Activated CD4-positive, alpha-beta T cell treated with anti-CD3 and anti-CD28 coated beads for 24 hours (primary cell): ENCODE results near the gene HMCN1.

Experiments
- DNase-seq, 2 donors: peaks; one replicate each; pipeline ENCODE4 v3.0.0-alpha.2; 2020; ENCODE audit warnings: low read depth in 2 of 2

The HMCN1 gene

DNA sequence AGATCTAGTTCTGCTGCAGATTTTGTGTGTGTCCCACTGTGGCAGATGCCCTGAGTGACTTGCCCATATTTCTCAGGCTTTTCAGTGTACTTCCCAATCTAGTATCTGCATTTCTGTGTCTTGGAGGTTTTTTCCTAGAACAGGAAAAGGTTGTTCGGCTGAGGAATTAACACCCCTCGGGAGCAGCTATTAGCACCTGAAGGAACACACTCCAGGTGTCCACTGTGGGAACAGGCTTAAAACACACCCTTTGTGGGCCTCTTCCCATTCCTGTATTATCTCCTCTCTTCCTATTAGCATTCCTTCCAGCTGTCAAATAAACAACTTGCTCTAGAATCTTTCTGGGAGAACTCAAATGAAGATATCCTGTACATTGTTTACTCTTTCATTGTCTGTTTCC, 178.3 kb downstream of the HMCN1 start:
- no peak for DNase-seq

DNA sequence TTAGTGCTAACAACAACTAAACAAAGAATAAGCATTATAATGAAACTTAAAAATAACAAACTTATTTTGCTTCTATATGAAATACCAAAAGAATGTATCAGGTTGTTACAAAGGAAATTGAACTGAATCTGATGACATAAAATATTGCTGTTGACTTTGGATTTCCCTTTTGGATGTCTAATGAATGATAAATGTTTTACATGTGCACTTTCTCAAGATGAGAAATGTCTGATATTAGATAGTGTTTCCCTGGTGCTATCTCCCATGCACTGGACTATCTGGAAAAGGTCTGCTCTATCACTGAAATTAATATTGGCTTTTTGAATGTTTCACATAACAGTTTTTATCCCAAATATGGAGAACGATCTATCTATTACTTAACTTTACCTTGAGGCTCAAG, 179.9 kb downstream of the HMCN1 start:
- no peak for DNase-seq

- DNase-seq = no peak
Measured at GRCh38 chr1:185916861-185917260, 182.7 kb downstream of the HMCN1 start.

- no peak for DNase-seq
Measured at GRCh38 chr1:185917646-185918045, 183.5 kb downstream of the HMCN1 start.

DNA sequence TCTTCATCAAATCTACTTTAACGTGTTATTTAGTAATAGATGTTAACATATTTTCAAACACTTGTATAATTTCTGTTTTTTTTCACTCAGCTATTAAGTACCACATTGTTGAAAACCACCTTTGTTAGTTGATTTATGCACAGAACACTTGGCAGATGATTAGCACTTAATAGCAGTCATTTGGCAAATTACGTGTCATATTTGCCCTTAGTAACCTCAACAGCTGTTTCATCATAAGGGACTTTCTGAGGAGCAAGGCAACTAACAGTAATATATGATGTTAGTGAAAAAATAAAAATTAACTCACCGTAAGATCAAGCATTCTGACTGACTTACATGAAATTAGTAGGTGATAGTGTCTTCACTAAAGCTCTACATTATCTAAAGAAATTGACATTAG, 186.4 kb downstream of the HMCN1 start:
- DNase-seq = no peak

- no peak for DNase-seq
Measured at GRCh38 chr1:185921636-185922035, 187.4 kb downstream of the HMCN1 start.

- DNase-seq = no peak
Measured at GRCh38 chr1:185926588-185926987, 192.4 kb downstream of the HMCN1 start.

DNA sequence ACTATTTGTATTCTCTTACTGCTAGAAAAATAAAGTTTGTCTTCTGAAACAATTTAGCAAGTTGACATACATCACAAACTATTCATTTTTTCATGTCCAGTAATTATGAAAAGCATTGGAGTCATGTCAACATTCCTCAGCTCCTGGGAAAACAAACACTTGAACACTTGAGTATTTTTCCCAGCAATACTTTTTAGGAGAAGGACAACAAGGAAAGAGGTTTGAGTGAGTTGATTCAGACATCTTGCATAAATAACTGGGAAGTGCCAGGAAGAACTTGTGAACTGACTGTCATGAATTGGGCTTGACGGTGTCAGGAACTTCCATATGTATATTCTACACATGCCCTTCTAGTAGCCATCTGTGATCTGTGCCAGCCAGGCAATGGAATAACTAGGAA, 195.6 kb downstream of the HMCN1 start:
- no peak for DNase-seq

DNA sequence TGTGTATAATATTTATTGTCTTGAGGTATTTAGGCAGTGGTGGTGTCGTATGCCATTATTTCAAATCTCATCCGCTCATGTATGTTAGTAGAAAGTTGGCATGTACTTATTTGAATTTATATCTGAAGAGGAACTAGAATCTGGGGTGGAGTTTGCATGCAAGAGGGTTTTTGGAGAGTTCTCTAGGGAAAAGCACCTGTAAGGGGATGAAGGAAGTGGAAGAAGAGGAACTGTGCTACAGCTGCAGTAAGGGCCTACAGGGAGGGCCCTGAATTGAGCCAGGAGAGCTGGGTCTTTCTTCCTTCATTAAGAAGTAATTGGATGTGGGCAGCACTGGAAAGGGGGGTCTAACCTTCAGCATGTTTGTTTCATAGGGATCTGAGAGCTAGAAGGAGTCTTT, 197.2 kb downstream of the HMCN1 start:
- no peak for DNase-seq

- no peak for DNase-seq
Measured at GRCh38 chr1:185933580-185933979, 199.4 kb downstream of the HMCN1 start.

DNA sequence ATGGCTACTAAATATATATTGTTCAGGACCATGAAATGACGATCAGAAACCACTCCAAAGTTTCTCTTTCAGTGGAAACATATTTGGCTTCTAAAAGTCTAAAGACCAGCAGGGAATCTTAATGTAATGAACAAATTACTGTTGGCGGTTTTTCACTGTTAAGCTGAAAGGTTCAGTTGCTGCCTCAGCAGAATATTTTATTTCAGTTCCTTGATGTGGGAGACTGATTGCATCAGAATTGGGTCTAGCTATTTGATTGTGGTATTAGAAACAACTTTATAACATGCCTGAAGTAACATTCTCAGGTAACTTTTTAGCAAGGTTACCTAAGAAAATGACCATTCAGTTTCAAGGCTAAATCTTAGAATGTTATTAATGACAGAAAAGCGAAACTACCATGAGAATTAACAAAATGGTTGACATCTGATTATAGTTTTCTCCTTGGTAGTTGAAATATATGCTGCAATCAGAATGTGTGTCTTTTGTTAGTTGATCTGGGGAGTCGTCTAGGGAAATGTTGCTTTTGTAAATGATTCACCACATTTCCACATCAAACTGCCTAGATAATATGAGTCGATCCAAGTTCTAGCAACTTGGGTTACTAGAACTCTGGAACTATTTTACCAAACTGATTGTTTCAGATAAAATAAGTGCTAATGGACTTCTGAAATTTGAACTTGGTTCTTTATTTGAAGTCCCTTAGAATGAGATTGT, 200.4 kb downstream of the HMCN1 start:
- DNase-seq = no peak

DNA sequence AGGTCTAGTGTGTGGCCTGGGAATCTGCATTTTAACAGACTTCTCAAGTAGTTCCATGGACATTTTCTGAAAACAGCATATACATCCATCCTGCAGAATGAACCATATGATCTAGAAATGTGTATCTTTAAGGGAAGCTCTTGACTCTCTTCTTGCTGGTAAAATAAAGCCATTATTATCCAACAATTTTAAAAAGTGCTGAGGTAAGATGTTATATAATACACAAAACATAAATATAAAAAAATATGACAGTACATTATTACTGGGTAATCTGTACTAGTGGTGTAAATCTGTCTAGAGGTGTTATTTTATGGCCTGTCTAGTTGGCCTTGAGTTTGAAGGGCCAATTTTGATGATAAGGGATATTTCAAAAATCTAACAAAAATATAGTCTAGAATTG, 201.2 kb downstream of the HMCN1 start:
- no peak for DNase-seq

DNA sequence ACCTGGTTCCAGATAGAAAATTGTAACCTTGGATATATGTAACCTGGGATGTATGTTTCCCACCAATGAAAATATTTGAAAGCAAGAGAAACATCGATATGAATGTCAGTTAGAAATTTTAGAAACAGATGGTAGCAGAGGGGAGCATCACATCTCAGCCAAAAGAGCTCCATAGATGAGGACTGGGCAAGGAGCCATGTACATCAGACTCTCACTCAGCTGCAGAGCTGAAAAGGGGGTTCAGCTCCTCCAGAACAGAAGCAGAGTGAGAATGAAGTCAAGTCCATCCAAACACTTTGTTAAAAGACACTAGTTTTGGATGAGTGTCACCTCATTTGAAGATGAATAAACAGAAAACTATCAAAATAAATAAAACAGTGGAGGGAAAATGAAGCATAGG, 202.4 kb downstream of the HMCN1 start:
- no peak for DNase-seq

DNA sequence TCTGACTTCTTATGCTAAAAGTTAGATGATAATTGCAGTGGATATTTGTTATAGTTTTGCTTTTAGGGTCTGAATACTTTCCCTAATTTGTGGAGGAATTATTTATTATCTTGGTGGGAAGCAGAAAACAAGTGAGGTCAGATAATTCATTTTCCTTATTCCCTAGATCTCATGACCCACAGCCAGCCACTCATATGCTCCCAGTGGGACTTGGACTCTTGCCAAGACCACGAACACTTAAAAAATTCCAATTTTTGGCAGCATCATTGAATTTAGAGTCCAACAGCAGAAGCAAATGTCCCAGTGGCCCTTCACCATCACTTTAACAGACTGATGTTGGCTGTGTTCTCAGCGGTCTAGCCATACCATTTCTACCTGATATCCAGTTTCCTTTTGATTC, 204.2 kb downstream of the HMCN1 start:
- DNase-seq = no peak

DNA sequence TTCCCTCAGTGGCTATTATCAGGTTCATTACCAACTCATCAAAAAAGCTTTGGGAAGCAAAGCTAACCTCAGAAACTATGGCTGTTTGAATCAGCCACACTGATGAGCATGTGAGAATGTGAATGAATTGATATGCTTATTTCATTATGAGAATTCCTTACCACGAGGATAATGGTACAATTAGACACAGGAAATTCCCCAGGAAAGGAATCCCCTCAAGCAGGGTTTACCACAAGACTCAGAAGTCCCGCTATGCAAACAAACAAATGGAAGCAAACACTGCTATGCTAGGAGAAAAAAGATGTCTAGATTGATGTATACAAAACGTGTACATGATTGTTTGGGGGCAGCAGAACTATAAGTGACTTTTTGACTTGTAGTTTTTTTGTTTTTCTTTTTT, 205.0 kb downstream of the HMCN1 start:
- no peak for DNase-seq

GRCh38 chr1:185942961-185943360, 208.8 kb downstream of the HMCN1 start:
- no peak for DNase-seq

GRCh38 chr1:185956881-185957280, 222.7 kb downstream of the HMCN1 start:
- DNase-seq = no peak

DNA sequence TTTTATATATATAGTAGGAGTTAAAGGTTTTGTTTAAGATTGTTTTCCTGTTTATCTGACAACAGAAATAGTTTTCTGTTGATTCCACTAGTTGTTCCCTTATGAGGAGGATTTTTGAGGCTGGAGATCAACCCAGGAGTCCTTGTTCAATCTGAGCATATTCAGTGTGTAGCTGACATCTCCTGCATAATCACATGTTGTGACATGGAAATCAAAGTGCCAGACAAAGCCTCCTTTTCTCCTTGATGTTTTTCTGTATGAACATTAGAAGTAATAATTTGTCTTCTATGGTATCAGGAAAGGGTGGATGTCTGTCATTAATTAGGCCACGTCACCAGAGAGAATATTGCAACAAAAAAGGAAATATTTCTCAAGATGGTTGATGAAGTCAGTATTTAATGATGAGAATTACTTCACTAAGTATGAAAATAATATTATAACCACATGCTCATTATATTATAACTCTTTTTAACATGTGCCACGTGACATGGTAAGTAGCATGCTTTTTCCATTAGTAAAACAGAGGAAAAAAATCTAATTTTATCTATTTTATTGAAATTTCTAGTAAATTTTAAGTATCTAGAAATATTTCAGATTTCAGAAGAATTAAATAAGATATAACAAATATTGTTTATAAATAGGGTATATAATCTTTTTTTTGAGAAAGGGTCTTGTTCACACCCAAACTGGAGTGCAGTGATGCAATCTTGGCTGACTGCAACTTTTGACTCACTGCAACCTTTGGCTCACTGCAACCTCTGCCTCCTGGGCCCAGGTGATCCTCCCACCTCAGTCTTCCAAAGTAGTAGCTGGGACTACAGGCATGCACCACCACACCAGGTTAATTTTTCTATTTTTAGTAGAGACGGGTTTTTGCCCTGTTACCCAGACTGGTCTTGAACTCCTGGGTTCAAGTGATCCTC, 223.5 kb downstream of the HMCN1 start:
- DNase-seq = no peak

DNA sequence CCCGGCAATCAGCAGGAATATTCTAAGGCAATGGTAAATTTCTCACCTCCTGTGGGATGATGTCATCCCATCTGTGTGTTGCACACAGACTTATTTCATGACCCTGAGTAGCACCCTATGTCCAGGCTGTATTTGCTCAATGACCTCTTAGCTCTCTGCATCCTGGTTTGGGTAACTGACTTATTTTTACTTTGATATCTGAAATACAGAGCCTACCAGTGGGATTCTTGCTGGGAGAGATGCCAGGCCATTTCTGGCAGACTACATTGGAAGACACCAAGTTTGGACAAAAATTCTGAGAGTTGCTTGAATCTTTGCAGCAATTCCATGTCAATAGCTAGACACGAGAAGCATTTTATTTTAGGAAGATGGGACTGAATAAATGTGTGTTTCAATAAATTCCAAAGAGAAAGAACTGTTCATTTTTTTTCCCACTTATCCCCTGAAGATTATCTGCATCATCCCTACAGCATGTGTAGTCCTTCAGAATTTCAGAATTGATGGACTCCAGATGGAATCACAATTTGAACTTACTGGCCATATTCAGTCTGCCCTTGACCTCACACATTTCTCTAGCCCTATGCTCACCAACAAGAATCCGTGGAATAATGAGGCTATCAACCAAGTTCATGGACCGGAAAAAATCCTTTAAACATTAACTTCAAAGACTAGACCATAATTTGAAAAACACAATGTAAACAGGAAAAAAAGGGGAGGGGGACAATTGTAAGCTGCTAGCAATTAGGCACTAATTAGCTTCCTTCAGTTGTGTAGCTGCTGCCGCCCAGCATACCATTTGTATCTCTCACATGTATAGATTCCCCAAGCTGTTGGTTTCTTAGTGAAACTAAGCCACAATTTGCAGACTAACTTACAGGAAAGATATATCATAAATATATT, 226.5 kb downstream of the HMCN1 start:
- no peak for DNase-seq

GRCh38 chr1:185961664-185962063, 227.5 kb downstream of the HMCN1 start:
- no peak for DNase-seq

DNA sequence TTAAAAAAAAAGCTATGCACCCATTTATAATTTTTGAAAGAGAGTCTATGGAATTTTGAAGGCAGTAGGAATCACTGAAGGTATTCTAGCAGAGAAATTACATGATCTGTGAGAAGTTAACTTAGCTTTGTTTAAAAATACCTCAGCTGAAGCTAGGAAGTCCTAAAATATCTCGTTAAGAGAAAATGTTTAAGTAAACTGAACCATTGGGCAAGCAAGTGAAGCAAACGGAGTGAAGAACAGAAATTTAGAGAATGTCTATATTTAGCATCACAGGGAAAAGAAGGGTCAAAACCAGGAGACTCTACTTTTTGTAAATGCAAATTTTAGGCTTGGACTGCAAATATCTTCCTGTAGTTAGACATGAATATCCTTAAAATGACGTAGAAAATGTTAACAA, 230.8 kb downstream of the HMCN1 start:
- no peak for DNase-seq

DNA sequence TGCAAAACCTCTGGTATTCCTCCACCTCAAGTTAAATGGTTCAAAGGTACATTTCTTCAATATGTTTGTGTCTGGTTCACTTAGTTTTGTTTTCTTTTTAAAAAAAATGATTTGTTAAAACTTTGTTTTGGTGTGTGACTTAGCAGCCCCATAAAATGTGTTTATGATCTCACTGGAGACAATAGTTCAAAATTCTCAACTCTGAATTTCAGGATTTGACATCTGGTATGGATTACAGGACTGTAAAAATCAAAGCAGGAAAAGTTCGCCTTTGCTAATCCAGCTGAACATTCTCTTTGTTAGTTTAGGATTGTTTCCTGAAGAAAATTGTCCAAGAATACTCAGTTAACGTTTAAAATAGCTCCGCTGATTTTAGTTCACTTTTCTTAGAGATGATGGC, 231.7 kb downstream of the HMCN1 start:
- DNase-seq = no peak
